Measurements from ENCODE around the gene GALNT12. TPM values are rescaled to one million over a fixed set of nuclear protein-coding genes. Genes with fewer than 3 reads are reported as not detected.

Gene GALNT12
- total RNA-seq, 1 donor from 2014 or later, result 10.3 TPM

GRCh38 chr9:98869866-98870265 lies 62.4 kb downstream of the GALNT12 start:
- H3K4me3 Mint-ChIP-seq, result no peak overlapping the region
- no peaks in the 10 kb centered on the region for H3K36me3 Mint-ChIP-seq
- H3K27ac Mint-ChIP-seq, result no peak overlapping the region
- peaks cover 5% of the 10 kb centered on the region for H3K9me3 Mint-ChIP-seq
- no peaks in the 10 kb centered on the region for H3K4me1 Mint-ChIP-seq
- TF ChIP-seq CTCF (IDR thresholded peaks at IDR 0.05; ENCODE audit: unreplicated experiment), result no peak
- peaks cover 24% of the 10 kb centered on the region for H3K27me3 Mint-ChIP-seq (ENCODE audit: low read depth)
- DNase-seq (ENCODE audit: low spot score in 2 of 2, unreplicated experiment in 2 of 2), result no peak

GRCh38 chr9:98870782-98871557 lies 63.5 kb downstream of the GALNT12 start:
- no peak for TF ChIP-seq CTCF (IDR thresholded peaks at IDR 0.05; ENCODE audit: unreplicated experiment)
- H3K4me3 Mint-ChIP-seq, result no peak overlapping the region
- peaks cover 5% of the 10 kb centered on the region for H3K9me3 Mint-ChIP-seq
- H3K4me1 Mint-ChIP-seq, result no peaks in the 10 kb centered on the region
- no peak overlapping the region for H3K27ac Mint-ChIP-seq
- DNase-seq (ENCODE audit: low spot score in 2 of 2, unreplicated experiment in 2 of 2), result no peak
- H3K27me3 Mint-ChIP-seq (ENCODE audit: low read depth), result peaks cover 18% of the 10 kb centered on the region
- H3K36me3 Mint-ChIP-seq, result no peaks in the 10 kb centered on the region

GRCh38 chr9:98871558-98872065 lies 64.1 kb downstream of the GALNT12 start:
- Mint-ChIP-seq H3K27me3 (ENCODE audit: low read depth) (peaks cover 15% of the 10 kb centered on the region), H3K36me3 (no peaks in the 10 kb centered on the region), H3K9me3 (peaks cover 5% of the 10 kb centered on the region), H3K4me3 (no peak overlapping the region), H3K4me1 (no peaks in the 10 kb centered on the region), H3K27ac (no peak overlapping the region)
- no peak for DNase-seq (ENCODE audit: low spot score in 2 of 2, unreplicated experiment in 2 of 2)
- no peak for TF ChIP-seq CTCF (IDR thresholded peaks at IDR 0.05; ENCODE audit: unreplicated experiment)

- H3K4me3 Mint-ChIP-seq, result no peak overlapping the region
- H3K9me3 Mint-ChIP-seq, result peaks cover 5% of the 10 kb centered on the region
- DNase-seq (ENCODE audit: low spot score in 2 of 2, unreplicated experiment in 2 of 2), result no peak
- H3K36me3 Mint-ChIP-seq, result no peaks in the 10 kb centered on the region
- H3K27ac Mint-ChIP-seq, result no peak overlapping the region
- no peaks in the 10 kb centered on the region for H3K4me1 Mint-ChIP-seq
- H3K27me3 Mint-ChIP-seq (ENCODE audit: low read depth), result peaks cover 21% of the 10 kb centered on the region
- no peak for TF ChIP-seq CTCF (IDR thresholded peaks at IDR 0.05; ENCODE audit: unreplicated experiment)
Measured at GRCh38 chr9:98873526-98873925, 66.1 kb downstream of the GALNT12 start.

- peaks cover 25% of the 10 kb centered on the region for H3K27me3 Mint-ChIP-seq (ENCODE audit: low read depth)
- TF ChIP-seq CTCF (IDR thresholded peaks at IDR 0.05; ENCODE audit: unreplicated experiment), result no peak
- H3K4me1 Mint-ChIP-seq, result no peaks in the 10 kb centered on the region
- peaks cover 5% of the 10 kb centered on the region for H3K9me3 Mint-ChIP-seq
- DNase-seq (ENCODE audit: low spot score in 2 of 2, unreplicated experiment in 2 of 2), result no peak
- H3K27ac Mint-ChIP-seq, result no peak overlapping the region
- H3K4me3 Mint-ChIP-seq, result no peak overlapping the region
- H3K36me3 Mint-ChIP-seq, result no peaks in the 10 kb centered on the region
Measured at GRCh38 chr9:98873951-98874371, 66.5 kb downstream of the GALNT12 start.

Measured in mesothelial cell of epicardium (in vitro differentiated cells).